Stimulated activated naive CD8-positive, alpha-beta T cell treated with anti-CD3 and anti-CD28 coated beads, Interleukin-15, Interleukin-2, amounts not matched to agents 100 U/mL and 50 U/mL, for 24 hours (primary cell): ENCODE measurements around the gene ZNHIT6.
"Not testable (repeated sequence)": the region's sequence is repeated elsewhere in the genome, so short reads cannot be mapped to it uniquely, and the experiment has no call there.

Experiments used
- ATAC-seq: fragments of 150-1000 bp; cut with Tn5 transposase; one replicate; pipeline ENCODE4 v1.10.0; 2021
- DNase-seq: peaks from one replicate; pipeline ENCODE4 v3.0.0; 2021

The ZNHIT6 gene

DNA sequence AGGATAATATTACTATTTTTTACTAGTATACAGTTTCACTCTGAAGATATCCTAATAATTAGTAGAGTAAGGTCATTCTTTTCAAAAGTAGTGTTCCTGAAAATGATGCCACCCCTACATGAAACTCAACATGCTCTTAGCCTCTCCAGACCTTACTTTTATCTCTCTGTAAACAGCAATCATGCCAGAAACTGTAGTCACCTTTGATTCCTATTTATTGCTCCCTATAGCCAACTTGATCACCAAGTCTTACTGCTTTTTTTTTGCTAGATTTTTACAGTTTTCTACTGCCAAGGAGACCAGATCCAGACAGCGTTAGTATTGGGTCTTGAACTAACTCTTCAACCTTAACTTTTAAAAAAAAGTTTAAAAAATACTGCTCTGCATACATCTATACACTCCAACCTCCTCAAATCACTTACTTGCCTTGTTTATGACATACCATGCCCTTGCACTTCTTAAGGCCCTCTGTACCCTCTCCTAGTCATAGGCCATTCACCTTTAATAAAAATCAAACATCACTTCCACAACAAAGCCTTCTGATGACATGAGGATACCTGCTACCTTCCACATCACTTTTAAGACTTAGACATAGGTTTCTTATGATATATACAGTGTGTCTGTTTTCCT lies 36.1 kb downstream of the ZNHIT6 start:
- ATAC-seq: no peak
- no peak for DNase-seq

- ATAC-seq (no peak), DNase-seq (no peak)
Measured at GRCh38 chr1:85665932-85666331, 42.3 kb downstream of the ZNHIT6 start.

DNA sequence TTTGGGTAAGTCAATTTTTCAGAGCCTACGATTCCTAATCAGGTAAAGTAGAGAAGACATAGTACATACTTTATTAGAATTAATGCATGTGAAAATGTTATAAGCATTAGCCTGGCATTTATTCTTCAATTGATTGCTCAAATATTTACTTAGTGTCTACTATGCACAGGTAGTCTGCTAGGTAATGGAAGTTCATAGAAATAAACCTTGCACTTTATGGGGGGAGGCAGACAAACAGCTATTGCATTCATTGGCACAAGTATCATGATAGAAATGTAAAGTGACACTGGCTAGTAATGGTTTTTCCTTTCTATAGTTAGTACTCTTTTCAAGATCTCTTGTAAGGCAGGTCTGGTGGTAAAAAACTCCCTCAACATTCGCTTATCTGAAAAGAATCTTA lies 44.9 kb downstream of the ZNHIT6 start:
- DNase-seq (no peak), ATAC-seq (no peak)

DNA sequence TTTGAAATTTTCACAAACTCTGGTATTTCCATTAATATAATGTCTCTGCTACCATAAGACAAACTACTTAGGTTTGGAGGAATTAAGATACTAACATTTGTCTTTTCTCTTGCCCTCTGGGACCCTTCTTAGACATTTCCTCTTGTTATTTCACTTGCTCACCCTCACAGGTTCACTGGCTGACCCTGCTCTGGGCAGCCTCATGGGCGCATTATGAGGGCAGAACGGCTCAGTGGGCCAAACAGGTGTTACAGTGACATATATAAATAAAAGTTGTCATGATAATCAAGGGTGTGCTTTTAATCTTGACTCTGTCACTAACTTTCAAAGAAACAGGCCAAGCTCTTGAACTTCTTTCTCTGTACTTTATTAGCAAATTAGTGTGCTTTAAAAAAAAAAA lies 46.5 kb downstream of the ZNHIT6 start:
- no peak for DNase-seq
- no peak for ATAC-seq

GRCh38 chr1:85660541-85660940 lies 47.7 kb downstream of the ZNHIT6 start:
- DNase-seq (no peak), ATAC-seq (no peak)

DNA sequence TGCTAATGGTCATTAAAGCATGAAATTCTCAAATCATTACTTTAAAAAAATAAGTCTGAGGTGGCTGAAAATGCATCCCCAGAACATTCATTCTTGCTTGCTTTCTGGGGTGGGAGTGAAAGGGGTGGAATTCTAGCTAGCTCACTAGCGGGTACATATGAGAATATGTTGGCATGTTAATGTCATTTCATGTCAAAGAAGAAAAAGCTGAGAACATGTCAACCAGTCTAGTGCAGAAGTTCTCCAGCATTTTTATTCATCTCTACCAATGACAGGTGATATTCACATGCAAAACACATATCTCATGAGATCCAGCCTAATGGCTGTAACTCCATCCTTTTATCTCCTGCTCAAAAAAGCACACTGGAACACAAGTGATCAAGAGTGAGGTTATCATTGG lies 49.1 kb downstream of the ZNHIT6 start:
- DNase-seq: no peak
- ATAC-seq: no peak

DNA sequence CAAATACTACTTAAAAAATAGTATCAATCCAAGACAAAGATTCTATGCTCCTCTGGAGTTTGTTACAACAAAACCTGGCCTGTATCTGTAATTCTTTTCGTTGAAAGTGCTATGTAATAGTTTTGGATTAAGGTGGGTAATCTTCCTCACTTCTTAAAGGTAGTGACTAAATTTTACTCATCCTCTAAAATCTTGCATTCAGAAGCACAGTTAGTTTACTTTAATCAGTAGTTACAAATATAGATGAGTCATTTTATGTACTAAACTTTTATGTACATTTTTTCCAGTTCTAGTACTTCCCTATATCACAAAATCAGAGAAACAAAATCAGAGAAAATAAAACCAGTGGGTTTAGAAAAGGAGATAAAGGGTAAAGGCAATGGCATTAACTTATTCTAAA lies 51.3 kb downstream of the ZNHIT6 start:
- DNase-seq: no peak
- ATAC-seq: no peak

- no peak for DNase-seq
- no peak for ATAC-seq
Measured at GRCh38 chr1:85656256-85656655, 52.0 kb downstream of the ZNHIT6 start.

DNA sequence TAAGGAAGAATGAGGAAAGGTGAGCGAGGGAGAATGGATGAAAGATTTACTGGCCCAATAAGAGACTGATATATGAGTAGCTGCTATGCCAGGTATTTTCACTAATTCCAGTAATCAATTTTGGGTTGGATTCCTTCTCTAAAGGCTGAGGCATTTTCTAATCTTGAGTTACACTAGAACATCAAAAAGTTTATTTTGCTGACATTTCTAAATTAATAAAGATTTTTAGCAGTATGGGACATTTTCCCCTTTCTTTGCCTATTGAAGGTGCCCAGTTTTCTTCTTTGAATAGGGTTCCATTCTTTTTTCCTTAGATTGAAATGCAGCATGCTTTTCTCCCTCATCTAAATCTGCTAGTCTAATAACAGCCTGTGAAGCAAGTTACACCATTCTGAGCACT lies 52.9 kb downstream of the ZNHIT6 start:
- no peak for DNase-seq
- no peak for ATAC-seq

DNA sequence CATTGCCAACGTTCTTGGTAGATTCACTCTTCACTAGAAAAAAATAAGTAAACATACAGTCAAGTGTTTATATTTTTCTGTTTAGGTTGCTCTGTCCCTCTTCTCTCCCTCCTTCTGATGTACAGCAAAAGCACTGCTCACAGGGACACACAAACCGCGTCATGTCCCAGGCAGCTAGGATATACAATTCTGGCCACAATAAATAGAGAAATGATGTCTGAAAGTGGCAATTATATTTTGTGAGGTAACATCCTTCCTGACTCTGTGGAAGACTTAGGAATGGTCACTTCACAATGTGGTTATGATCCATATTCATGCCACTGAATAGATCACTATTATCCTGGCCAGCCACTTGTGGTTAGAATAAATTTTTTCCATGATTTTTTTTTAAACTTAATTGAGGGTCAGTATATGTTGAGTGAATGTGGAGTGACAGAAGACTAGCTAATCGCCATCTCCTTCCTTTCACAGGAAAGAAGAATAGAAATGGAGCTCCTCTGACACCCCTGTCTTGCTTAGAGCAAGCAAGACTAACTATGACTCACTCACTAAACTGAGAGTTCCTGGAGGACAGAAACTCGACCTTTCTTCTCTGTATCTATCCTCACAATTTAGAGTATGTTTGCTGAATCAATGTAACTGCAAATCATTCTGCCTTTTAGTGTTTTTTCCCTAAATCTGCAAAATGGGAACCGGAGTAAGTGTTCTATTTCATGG lies 54.0 kb downstream of the ZNHIT6 start:
- DNase-seq (no peak), ATAC-seq (peak; percentile 65)

GRCh38 chr1:85652327-85652726 lies 55.9 kb downstream of the ZNHIT6 start:
- DNase-seq: no peak
- ATAC-seq: no peak

DNA sequence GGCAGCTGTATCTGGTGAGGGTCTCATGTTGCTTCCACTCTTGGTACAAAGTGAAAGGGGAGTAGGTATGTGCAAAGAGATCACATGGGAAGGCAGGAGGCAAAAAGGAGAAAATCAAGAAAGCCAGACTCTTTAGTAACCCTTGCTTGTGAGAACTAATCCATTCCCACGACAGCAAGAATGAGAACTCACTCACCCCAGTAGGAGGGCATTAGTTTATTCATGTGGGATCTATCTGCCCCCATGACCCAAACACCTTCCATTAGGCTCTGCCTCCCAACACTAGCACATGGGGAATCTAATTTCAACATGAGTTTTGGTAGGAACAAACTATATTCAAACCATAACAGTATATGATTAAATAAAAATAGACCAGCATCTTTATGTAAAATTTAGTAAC lies 57.6 kb downstream of the ZNHIT6 start:
- no peak for ATAC-seq
- DNase-seq: no peak

DNA sequence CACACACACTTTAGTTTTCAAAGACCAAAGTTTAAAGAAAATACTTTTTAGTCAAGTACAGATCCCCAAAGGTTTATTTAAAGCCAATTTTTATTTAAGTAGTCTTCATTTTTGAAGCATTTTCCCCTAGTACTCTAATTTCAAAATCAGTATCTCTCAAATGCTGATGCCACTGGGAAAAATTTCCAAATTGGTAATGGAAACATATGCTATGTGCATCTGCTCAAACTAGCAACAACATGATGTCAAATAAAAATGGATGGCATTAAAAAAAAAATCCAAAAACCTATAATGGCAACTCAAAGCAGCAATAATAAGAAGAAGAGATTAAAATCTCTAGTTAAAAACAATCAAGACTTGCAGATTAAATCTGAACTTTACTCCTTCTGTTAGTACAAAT lies 58.6 kb downstream of the ZNHIT6 start:
- no peak for ATAC-seq
- DNase-seq: no peak

GRCh38 chr1:85641598-85642556 lies 66.4 kb downstream of the ZNHIT6 start:
- not testable (repeated sequence) for ATAC-seq, DNase-seq

GRCh38 chr1:85639920-85640319 lies 68.3 kb downstream of the ZNHIT6 start:
- ATAC-seq, DNase-seq: not testable (repeated sequence)

- ATAC-seq (no peak), DNase-seq (no peak)
Measured at GRCh38 chr1:85638412-85638811, 69.8 kb downstream of the ZNHIT6 start.

DNA sequence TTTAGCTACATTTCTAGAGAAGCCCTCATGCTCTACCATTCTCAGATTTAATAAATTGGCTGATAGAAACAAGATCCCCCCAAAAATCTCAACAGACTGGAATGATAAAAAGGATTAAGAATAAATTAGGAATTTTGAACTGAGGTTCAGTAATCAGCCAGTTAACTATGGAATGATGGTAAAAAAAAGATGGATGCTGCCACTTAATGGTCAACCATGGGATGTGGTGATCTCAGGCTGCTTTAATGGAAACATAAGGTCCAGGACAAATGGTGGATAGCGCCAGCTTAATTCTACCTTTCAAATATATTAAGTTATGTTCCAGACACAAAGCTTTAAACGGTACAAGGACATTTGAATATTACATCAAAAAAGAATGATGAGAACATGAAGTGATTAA lies 77.7 kb downstream of the ZNHIT6 start:
- DNase-seq: no peak

GRCh38 chr1:85629532-85629920 lies 78.7 kb downstream of the ZNHIT6 start:
- DNase-seq (no peak), ATAC-seq (no peak)

More for the DNA sequence above, 77.7 kb downstream of the ZNHIT6 start:
- no peak for ATAC-seq

GRCh38 chr1:85628791-85629531 lies 79.3 kb downstream of the ZNHIT6 start:
- DNase-seq: no peak
- no peak for ATAC-seq

- DNase-seq (no peak), ATAC-seq (no peak)
Measured at GRCh38 chr1:85626818-85627217, 81.4 kb downstream of the ZNHIT6 start.

DNA sequence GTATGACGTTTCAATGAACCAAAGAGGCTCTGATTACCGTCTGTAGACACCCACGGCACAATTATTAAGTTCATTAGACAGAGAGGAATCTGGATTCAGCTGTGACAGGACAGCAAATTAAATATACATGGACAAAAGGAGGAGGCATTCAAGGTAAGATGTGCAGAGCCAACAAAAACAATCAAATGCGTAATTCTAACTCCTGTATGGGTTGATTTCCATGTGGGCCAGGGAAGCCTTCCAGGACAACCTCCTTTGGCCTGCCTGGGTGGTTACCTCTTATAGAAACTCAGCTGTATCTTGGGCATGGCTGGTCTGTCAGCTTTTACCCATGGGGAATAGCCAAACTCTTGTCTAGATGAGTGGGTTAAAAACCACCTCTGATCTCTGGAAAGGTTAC lies 83.9 kb downstream of the ZNHIT6 start:
- DNase-seq (no peak), ATAC-seq (no peak)

GRCh38 chr1:85623061-85623471 lies 85.2 kb downstream of the ZNHIT6 start:
- no peak for DNase-seq
- no peak for ATAC-seq
